NCI-H69 (cell line): ENCODE results near the gene NOTUM.

Experiments used
- DNase-seq: peaks from one replicate; lab custom pipeline; 2025; lab: John Stamatoyannopoulos, UW

NOTUM gene

DNA sequence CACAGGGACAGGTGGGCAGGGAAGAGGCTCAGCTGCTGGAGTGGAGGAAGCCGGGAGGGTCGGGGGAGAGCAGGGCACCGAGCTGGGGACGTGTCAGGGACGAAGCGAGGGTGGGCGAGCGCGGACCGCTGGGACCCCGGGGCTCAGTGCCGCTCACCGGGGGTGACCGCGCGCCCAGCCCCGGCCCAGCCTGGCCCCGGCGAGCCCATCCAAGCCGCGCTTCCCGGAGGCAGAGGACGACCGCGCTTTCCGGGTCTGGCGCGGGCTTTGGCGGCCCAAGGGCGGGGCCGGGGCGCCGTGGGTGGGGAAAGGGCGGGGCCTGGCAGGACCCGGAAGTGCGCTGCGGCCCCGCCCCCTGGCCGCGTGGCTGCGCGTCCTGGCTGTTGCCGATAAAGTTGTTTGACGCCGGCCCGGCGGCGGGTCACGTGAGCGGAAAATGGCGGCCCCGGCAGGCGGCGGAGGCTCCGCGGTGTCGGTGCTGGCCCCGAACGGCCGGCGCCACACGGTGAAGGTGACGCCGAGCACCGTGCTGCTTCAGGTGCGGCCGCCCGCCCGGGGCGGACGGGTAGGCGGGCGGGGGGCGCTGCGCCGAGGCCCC lies 16.3 kb upstream of the NOTUM start, which contains the start of gene ASPSCR1:
Gene ASPSCR1, plus strand, starts transcription at position 419 of the 598 bp plus-strand sequence. Its CDS starts 18 bp downstream, at position 437.
- peak; percentile 96 for DNase-seq

DNA sequence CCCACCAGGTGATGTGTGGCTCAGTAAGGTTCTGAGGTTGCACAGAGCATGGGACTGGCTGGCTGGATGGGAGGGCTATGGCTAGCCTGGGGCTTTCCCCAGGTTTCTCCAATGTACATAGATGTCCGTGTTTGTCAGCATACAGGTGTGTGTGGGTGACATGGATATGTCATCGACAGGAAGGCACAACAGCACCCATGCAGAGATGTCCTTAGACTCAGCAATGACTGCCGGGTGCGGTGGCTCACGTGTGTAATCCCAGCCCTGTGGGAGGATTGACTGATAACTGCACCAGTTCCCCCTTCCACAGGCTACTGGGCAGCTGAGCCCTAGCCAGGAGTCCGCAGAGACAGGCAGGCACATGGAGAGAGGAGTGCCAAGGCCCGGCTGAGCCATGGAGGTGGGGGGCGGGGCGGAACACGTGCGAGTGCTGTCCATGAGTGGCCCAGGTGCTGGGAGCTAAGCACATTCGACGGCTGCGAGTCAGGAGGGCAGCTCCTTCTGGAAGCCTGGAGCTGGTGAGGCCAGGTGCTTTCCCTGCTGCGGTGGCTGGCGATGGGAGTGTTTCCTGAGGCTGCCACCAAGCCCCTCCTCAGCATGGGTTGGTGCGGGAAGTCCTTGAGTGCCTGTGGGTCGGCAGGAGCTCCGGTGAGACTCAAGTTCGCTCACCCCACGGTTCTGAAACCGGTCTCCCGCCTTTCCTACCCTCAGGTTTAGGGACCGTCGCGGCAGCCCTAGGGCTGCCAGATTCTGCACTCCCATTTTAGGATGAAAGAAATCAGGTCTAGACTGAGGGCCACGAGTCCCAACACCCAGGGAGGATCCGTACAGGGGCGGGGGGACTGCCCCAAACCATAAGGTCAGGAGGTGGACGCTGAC lies 15.6 kb upstream of the NOTUM start:
- DNase-seq, result peak; percentile 72

DNA sequence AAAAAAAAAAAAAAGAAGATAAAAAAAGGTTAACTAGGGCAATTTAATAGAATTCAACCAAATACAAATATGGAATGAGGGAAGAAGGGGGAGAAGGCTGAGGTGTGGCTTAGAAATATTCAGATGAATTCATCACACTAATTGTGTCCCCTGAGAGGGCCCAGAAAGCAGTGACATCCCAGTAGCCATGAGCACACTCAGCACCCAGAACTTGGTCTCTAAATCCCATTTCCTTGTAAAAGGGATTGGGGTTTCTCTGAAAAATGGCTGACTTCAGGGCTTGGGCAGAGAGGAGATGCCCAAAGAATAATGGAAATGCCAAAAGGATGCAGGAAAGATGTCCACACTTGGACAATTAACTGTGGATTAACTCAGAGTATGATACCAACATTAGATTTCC lies 12.4 kb upstream of the NOTUM start:
- DNase-seq, result no peak

DNA sequence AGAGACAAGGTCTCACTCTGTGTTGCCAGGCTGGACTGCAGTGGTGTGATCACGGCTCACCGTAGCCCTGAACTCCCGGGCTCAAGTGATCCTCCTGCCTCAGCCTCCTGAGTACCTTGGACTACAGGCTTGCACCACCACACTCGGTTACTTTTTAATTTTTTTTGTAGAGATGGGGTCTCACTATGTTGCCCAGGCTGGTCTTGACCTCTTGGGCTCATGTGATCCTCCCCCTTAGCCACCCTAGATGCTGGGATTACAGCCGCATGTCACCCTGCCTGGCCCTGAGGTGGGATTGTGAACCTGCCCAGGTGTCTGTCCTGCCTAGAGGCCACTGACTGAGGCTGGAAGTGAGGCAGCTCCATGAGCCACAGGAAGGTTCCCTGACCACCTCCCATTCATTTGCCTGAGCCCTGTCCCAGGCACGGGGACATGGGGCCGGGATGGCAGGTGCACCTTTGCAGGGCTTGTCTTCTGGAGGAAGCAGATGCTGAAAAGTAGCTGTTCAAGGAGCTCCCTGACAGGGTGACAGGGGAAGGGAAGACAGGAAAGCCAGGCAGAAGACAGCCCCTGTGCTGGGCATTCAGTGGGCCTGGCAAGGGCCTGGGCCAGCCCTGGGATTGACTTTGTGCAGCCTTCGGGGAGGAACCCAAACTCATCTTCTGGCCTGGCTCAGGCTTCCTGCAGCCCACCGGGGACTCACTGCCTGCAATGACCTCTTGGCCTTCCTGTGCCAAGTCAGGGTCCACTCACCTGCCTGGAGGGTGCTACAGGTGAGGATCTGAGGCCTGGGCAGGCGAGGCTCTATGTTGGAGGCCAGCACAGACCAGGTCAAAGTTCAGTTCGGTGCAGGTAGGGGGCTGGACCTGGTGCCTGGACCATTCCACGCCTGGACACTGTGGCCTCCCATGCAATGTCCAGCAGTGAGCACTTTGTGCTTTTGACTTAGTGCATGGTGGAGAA lies 8.1 kb upstream of the NOTUM start:
- DNase-seq, result no peak

DNA sequence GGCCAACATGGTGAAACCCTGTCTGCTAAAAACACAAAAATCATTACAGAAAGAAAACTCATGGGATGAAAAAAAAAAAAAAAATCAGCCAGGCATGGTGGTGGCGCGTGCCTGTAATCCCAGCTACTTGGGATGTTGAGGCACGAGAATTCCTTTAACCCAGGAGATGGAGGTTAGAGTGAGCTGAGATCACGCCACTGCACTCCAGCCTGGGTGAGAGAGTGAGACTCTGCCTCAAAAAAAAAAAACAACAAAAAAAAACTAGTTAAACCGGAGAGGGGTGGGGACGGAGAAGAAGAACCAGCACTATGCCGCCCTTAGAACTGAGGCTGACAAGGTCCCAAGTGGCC lies 7.4 kb upstream of the NOTUM start:
- no peak for DNase-seq

DNA sequence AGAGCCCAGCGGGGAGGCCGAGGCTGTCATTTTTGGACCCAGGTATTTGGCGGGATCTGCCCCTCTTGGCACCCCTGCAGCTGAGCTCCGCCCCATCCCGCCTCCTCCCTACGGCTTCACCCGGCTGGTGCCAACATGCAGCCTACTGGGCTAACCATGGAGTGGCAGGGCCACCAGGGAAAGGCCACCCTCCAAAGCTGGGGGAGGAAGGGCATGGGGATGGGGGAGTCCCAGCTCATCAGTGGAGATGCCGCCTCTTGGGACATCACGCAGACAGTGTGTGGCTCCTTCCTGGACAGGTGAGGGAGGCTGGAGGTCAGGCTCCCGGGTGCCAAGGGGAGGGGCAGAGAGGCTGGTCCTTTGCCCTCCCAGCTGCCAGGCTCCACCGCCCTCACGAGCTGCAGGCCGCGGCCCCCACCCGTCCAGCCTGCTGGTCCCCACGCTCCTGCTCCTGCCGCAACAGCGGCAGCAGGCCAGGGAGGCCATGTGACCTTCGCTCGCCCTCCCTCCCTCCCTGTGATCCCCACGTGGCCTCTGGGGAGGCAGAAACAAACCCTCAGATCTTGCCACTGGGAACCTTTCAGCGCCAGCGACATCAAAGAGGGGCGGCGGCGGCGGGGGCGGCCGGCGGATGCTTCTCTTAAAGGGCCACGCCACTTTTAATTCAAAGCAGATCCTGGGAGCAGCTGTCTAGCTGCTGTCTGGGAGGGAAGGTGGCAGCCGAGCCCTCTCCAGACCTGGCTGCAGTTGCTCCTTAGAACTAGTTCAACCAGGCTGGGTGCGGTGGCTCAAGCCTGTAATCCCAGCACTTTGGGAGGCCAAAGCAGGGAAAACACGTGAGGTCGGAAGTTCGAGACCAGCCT lies 6.8 kb upstream of the NOTUM start:
- DNase-seq, result peak; percentile 83

DNA sequence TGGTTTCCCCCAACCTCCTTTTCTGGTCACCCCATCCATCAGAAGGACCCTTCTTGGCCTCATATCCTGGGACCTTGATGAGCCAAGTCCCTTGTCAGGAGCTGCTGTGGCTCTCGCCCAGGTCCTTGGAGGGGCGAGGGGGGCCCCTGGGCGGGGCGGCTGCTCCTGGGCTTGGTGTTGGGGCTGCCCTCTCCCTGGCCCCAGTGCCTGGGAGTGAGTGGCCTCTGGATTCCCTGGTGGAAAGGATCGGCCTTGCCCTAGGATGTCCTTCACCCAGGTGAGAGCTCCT lies 6.2 kb upstream of the NOTUM start:
- no peak for DNase-seq

DNA sequence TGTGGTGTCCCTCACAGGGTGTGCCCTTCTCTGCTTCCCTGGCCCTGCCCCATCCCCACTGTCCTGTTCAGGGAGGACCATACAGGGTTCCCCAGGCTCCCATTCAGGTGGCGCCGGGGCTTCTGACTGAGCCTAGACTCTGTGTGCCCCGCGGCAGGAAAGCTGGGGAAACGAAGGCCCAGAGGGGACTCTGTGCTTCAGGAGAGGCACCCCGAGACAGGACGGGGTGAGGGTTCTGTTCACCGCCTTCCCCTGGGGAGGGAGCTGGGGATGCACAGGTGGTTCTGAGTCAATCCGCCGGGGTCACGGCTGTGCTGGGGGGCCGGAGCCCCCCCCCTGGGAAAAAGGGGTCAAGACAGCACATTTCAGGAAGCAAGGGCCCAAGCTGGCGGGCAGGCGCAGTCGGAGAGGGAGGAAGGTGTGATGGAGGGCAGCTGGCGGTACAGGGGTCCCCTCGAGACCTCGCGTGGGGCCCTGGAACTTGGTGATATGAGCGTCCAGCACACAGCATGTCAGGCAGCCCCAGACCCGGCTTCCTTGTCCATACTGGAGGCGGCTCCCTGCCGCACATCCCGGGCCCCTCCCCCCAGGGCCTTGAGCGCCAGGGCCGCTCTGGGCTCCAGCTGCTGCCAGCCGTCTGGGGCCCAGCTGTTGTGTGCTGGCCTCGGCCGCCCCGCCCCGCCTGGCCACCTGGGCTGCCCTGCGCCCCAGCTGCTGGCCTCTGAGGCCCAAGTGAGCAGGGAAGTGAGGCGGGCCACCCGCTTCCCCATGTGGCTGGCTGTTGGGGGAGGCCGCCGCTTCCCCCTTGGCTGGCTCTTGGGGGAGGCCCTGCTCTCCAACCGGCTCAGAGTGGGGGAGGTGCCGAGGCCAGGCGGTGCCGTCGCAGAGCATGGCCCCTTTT lies 5.6 kb upstream of the NOTUM start:
- DNase-seq, result peak; percentile 82

DNA sequence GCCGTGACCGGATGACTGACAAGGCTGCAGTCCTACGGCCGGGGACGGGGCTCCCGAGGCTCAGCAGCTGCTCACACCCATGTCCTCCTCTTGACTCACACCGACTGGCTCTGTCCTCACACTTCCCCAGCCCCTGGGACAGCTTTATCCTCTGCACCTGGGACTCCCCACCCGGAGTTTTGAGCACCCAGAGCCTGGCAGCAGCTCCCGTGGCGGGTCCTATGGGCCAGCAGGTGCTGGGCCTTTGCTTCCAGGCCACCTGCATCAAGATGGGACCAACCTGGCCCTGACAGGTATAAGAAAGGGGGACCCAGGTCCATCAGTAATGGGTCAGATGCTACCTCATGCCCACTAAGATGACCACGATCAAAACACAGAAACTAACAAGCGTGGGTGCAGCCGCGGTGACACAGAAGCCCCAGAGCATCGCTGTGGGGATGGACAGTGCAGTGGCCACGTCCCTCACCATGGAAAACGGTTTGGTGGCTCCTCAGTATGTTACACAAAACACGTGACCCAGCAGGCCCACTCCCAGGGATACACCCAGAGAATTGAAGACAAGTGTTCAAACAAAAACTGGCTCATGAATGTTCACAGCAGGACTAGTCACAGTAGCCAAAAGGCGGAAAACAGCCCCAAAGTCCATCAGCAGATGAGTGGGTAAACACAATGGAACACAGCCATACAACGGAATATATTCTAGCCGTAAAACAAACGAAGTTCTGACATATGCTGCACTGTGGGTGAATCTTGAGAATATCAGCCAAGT lies 3.3 kb upstream of the NOTUM start:
- no peak for DNase-seq

DNA sequence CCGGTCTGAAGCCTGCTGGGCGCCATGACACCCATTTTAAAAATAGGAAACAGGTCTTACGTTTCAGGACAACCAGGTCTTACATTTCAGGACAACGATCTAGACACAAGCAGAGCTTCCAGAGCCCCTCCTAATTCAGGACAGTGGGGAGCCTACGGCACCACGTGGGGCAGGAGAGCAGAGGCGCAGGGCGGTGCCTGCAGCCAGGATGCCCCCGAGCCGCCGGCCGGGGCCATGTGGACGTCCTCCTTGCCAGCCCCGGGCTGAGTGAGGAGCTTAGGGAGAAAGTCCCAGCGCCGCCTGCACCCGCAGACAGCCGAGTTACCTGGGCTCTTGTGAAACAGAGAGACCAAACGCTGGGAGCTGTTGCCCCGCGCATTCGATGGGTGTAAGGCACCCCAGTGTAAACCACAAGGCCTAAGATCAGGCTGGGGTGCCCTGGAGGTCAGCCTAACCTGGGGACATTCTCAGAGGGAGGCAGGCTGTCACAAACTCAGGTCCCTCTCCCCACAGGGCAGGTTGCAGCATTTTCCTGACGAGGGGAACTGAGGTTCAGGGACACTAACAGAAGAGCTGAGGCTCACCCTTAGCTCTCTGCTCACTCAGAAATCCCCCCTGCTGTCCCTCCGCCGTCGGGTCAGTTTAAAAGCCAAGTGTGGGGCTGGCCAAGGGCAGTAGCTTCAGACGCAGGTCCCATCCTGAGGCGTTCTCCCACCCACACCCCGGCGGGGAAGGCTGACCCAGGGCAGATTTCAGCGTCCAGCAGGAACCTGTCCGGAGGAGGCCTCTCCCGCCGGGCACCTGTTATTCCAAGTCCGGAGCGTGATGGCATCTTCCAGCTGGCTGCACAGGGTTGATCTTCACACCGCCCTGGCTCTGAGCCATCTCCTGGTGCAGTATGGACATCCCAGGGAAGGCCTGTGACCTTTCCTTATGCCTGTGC lies 1.8 kb upstream of the NOTUM start:
- DNase-seq, result peak; percentile 28

DNA sequence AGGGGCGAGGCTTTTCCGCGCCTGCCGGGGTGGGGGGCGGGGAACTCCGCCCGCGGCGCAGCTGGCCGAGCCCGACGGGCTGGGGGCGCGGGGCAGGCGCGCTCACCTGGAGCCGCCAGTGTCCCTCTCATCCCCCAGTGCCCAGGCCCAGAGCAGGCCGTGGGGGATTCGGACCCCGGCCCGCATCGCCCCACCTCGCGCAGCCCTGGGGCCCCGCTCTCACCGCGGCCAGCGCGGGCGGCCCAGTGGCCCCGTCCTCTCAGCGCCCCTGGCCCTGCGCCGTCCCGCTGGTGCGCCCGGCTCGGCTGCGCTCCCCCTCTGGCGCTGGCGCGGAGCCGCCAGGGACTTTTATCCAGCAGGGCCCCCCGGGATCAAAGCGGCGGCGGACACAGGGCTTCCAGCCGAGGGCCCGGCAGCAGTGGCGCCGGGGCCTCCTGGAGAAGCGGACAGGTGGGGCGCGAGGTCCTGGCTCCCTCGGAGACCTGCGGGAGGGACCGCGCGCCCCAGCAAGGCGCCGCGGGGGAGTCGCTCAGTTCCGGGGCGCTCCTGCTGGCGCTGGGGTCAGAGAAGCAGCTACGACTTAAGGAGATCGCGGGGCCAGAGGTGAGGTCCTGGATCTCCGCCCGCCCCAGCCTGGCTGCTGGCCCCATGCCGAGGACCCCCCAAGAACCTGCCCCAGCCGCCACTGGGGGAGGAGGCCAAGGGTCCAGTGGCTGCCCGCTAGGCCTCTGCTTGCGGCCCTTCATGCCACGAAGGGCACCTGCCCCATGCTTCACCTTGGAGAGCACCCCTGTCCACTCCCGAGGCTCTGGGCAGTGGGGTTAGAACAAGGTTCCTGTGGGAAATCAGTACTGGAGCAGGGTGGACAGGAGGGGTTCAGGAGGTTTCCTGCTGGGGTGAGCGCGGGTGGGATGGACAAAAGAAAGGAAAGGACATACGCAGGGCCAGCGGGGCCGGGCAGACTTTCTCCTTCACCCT lies 823 bp upstream of the NOTUM start:
- DNase-seq, result peak; percentile 69

DNA sequence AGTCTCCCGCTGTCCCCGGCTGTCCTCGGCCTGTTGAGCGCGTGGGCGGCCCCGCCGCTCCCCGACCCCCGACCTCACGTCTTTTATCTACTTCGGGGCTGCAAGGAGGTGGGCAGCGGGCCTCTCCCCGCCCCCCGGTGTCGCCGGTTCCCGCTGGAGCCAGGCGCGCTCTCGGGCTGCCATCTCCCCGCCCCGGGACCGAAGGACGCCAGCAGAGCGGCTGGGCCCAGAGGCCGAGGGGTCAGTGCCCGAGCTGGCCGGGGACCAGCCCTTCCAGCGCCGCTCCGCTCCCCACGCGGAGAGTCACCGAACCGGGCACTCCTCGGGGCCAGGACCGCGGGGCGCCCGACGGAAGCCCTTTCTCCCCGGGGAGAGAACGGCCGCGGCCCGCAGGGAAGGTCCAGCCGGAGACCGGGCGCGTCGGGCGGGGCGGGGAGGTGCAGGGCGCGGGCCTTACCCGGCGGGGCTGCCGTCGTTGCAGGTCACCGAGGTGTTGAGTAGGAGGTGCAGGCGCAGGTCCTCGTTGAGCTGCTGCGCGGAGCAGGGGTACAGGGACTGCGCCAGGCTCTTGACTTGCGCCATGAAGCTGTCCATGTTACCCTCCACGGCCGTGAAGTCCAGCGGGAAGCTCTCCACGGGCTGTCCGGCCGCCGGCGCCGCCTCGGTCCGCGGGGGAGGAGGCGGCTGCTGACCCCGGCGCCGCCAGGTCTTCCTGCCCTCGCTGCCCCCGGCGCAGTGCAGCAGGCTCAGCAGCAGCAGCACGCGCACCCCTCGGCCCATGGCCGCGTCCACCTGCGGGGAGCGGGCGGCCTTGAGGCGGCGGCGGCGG lies 643 bp downstream of the NOTUM start:
- DNase-seq, result peak; percentile 67

DNA sequence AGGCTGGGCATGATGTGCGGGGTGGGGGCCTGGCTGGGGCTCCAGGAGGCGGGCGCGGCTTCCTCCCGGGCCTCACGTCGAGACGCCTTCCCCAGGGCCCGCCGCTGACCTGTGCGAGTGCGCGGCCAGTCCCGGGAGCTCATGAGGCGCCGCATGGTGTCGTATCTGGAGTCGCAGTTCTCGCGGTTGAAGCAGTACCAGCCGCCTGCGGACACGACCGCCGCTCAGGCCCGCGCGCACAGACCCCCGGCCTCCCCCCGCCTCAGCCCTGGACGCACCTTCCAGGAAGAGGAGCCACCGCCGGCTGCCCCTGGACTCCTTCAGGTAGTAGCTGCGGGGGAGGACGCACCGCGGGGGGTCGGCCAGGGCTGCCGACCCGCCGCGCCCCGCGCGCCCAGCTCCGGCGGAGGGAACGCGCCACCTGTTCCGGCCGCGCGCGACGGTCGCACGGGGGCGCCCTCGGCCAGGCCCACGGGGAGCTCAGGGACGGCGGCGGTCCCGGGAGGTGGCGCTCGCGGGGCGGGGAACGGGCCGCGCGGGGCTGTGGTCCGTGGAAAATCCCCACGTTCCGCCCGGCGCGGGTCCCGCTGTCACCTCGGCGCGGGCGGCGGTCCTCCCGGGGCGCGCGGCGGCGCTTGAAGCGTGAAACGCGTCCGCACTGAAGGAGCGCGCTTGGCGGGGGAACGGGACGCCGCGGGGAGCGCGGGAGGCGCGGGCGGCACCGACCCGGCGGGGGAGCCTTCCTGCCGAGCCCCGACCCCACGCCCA lies 1.4 kb downstream of the NOTUM start:
- peak; percentile 84 for DNase-seq

DNA sequence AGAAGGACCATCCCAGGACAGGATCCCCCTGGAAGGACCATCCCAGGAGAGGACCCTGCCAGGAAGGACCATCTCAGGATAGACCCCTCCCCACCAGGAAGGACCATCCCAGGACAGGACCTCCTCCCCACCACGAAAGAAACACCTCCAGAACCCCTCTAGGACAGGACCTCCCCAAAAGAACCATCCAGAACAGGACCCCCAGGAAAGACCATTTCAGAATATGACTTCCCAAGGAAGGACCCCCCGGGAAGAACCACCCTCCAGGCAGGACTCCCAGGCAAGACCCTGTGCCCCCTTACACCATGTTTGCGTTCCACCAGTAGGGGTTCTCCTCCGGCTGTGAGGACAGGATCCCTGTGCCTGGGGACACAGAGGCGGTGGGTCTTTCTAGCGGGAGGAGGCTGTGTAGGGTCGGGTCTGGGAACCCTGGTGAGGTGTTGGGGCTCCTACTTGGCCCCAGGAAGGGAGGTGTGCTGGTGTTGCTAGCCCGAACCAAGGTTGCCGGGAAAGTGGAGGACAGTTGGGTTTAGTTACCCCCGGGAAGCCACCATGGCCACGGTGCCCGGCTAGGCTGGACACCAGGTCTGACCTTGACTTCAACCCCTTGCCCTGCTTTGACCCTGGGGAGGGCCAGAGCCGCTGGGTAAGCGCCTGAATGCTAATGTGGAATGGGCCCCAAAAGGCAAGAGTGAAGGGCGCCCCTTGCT lies 2.2 kb downstream of the NOTUM start:
- no peak for DNase-seq
